HuH-7.5 (cell line): ENCODE measurements around the gene DNASE1L2.
A peak's percentile ranks its signal among the peaks of the same experiment; 100 is the strongest.
"Not testable (repeated sequence)": the region's sequence is repeated elsewhere in the genome, so short reads cannot be mapped to it uniquely, and the experiment has no call there.

Source experiments
- DNase-seq: peaks from one replicate; pipeline ENCODE4 v3.0.0; 2011; ENCODE audit warnings: low spot score

The DNASE1L2 gene, protein sequence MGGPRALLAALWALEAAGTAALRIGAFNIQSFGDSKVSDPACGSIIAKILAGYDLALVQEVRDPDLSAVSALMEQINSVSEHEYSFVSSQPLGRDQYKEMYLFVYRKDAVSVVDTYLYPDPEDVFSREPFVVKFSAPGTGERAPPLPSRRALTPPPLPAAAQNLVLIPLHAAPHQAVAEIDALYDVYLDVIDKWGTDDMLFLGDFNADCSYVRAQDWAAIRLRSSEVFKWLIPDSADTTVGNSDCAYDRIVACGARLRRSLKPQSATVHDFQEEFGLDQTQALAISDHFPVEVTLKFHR

DNA sequence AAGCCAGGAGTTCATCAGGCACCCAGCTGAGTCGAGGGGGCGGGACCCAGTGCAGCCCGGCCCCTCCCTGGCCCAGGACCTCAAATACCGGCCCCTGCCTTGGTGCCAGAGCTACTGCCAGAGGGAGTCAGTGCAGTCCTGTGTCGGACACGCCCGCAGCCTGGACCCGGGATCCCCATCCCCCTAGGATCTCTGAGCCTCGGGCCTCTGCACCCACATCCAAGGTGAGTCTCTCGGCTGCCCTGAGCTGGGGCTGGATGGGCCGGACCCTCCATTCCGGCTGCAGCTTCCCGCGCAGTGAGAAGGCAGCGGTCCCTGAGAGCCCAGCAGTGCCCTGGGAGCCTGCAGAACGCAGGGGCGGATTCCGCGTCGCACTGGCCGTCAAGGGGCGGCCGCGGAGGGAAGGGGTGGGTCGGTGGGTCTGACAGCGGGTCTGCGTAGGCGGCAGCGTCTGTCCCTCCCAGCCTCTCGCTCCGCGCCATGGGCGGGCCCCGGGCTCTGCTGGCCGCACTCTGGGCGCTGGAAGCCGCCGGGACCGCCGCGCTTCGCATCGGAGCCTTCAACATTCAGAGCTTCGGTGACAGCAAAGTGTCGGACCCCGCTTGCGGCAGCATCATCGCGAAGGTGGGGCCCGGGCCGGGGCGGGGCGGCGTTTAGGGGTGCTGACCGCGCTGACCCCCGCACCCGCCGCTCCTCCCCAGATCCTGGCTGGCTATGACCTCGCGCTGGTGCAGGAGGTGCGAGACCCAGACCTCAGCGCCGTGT is at the start of gene DNASE1L2:
DNASE1L2 (plus strand) TSS at position 108 of the 765 bp plus-strand sequence; CDS start at position 481, 373 bp downstream.
- DNase-seq: no peak

DNA sequence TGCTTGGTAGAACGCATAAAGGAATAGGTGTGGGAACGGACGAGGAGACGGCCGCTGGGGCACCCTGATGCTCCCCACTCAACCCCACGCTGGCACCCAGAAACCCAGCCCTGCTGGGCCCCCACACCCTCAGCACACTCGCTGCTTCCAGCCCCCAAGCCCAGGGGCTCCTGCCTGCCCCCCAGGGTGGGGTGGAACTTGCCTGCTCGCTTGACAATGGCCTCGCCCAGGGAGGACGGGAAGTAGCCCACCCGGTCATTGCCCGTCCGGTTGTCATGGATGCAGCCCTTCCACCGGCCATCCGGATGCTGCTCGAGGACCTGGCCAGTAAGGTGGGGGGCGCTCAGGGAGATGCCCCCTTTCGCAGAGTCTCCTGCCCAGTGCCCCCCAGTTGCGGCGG is 49.7 kb upstream of the DNASE1L2 start:
- DNase-seq: no peak

DNA sequence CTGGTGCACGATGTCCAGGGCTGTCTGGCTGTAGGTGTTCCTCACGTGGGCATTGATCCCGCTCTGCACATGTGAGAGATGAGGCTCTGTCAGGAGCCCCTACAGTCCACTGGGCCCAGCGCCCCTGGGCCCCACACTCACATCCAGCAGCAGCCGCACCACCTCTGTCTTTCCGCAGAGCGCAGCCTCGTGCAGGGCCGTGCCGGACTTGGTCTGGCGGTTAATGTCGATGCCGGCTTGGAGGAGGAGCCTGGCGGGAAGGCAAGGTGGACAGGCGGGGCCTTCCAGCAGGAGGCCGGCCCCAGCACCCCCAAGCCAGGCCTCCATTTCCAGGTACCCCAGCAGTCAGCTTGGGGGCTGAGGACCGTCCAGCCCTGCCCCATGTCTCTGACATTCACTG is 49.0 kb upstream of the DNASE1L2 start:
- DNase-seq: no peak

DNA sequence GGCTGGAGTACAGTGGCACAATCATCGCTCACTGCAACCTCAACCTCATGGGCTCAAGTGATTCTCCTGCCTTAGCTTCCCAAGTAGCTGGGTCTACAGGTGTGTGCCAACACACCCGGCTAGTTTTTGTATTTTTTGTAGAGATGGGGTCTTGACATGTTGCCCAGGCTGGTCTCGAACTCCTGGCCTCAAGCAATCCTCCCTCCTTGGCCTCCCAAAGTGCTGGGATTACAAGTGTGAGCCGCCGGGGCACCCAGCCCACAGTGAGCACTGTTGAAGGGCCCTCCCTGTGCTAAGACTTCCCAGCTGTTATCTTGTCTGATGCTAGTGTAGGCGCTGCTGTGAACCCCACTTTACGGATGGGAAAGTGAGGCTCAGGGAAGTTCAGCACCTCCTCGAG is 47.8 kb upstream of the DNASE1L2 start:
- no peak for DNase-seq

DNA sequence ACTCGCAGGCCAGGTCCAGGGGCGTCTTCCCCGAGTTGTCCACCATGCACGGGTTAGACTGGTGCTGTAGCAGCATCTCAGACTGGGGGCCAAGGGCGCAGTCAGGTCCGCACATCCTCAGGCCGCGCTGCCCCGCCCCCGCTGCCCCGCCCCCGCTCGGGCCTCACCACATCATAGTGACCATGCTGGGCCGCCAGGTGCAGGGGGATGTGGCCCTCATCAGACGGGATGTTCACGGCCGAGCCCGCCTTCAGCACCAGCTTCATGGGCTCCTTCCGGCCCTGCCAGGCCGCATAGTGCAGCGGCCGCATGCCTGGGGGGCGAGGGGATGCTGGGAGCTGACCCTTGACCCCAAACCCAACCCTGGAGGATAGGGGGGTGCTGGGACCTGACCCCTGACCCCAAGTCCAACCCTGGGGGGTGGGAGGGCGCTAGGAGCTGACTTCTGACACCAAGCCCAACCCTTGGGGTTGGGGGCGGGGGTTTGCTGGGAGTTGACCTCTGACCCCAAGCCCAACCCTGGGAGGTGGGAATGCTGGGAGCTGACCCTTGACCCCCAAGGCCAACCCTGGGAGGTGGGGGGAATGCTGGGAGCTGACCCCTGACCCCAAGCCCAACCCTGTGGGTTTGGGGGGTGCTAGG is 46.9 kb upstream of the DNASE1L2 start:
- DNase-seq: no peak

DNA sequence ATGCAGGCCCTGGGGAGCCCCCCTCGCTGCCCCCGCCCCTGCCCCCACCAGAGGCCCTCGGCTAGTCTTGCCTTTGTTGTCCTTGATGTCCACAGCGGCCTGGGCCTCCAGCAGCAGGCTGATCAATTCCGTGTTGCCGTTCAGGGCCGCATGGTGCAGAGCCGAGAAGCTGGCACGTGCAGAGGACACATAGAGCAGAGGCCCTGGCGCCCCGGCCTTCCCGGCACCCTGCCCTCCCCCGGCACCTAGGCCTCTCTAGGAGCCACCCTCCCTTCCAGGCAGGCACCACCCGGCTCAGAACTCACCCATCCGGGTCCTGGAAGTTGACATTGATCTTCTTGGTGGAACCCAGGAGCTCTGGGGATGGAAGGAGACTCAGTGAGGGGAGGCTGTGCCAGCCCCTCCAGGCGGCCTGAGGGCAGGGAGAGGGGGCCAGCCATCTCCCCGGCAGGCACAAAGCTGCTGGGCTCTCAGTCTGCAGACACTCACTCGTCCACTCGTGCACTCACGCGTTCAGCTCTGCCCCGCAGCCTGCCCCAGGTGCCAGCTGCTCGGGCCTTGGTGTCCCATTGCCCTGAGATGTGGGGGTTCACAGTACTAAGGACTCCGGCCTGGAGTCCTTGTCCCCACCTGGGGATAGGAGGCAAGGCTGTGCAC is 46.1 kb upstream of the DNASE1L2 start:
- DNase-seq: no peak

DNA sequence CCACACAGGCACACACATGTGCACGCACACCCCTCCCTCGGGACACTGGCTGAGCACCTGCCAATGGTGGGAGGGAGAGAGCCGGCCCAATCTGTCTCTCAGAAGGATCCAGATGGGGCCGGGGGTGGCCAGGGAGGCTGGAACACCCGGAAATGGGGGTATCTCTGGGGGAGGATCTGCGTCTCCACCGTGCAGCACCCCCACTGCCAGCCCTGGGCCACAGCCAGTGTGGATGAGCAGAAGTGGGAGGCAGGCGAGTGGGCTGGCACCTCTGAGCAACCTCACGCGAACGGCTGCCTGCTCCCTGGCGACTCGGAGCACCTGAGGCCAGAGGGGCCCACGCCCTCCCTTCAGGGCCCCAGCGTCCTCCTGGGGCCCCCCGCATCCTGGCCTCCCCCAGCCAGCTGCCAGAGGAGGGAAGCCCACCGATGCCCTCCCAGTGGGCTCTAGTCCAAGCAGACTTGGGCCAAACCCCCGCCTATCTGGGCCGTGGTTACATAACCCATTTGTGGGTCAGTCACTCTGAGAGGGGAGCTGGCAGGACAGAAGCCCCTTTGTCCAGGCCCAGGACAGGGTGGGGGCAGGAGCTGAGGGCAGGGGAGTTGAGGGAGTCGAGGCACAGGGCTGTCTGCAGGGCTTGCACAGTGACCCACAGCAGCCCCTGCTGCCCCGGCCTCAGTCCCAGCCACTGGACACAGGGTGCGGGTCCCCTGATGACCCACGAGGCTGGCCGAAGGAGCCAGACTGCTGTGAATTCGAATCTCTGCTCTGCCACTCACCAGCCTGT is 45.4 kb upstream of the DNASE1L2 start:
- no peak for DNase-seq

DNA sequence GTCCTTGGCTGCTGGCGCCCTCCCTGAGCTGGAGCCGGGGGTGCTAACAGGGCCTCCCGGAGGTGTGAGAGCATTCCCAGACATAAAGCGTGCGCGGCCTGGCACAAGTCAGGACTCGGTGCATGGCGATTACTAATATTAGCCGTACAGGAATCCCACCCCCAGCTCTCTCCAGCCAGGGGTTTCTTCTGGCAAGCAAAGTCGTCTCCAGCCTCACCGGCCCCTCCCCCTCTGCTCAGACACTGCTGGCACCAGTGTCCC is 44.9 kb upstream of the DNASE1L2 start:
- DNase-seq: no peak

DNA sequence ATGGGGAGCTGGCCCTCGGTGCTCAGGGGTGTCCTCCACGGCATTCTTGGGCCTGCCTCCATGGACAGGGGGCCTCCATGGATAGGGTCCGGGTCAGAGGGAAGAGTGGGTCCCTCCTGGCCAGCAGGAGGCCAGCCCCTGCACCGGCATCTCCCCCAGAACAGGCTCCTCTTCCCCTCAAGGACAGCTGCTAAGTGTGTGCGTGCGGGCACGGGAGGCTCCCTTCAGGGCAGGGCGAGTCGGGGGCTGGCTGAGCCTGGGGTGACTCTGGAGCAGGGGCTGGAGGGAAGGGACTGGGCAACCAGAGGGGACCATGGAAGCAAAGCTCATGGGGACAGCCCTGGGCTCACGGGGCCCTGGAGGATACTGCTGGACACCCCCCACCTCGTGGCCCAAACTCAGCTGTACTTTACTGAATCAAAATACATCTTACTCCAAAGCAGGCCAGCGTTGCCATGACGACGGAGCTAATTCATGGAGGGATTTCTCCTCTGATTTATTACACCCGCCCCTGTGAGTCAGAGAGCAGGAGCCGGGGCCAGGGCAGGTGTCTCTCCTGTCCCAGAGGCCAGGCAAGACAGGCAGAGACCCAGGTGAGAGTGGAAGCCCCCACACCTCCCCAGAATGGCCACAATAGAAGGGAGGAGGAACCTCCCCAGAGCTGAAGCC is 41.9 kb upstream of the DNASE1L2 start:
- no peak for DNase-seq

DNA sequence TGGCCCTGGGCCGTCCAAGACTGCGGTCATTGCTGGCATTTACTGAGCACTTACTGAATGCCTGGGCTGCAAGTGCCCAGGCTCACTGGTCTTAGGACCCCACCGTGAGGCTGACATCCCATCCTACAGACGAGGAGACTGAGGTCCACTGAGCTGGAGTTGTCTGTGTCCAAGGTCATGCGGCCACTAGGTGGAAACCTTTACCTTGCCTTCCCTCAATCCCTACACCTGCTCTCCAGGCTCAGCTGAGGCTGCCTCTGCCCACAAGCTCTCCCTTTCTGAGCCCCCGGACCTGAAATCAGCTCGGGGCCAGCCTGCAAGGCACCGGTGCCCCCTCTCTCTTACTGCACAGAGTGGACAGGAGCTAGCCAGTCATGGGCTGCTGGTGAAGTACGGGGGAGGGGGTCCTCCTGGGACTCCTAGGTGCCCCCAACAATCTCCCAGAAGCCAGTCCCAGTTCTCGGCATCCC is 41.4 kb upstream of the DNASE1L2 start:
- DNase-seq: peak; percentile 90

DNA sequence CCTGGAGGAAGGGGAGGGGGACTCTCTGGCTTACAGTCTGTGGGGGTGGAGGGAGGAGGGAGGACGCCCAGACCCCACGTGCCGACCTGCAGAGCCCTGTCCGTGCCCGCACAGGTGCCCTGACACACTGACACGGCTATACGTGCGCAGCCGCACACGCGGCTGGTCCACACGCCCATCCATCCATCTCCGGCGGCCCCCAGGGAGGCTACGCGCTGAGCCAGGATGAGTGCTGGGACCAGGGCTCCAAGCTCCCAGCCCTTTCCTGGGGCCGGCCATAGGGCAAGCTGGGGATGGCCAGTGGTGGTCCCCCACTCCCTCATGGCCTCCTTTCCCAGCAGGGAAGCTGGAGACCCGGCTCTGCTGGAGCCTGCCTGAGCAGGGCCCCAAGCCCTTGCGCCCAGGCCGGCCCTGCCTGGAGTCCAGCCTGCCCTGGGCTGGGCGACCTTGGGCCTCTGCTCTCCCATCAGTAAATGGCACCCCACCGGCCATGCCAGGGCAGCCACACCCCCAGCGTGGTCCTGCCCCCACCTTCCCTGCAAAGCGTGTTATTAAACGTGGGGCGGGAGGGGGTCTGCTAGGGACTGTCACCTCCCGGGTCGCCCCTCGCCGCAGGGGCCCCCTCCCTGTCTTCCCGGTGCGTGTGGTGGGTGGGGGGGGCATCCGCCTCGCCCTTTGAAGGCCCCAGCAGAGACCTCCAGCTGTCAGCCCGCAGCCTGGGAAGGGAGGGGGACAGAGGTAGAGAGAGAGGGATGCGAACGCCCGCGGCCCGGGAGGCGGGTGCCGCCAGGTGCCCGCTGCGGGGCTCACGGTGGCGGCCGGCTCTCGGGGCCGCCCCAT is 40.7 kb upstream of the DNASE1L2 start:
- no peak for DNase-seq

DNA sequence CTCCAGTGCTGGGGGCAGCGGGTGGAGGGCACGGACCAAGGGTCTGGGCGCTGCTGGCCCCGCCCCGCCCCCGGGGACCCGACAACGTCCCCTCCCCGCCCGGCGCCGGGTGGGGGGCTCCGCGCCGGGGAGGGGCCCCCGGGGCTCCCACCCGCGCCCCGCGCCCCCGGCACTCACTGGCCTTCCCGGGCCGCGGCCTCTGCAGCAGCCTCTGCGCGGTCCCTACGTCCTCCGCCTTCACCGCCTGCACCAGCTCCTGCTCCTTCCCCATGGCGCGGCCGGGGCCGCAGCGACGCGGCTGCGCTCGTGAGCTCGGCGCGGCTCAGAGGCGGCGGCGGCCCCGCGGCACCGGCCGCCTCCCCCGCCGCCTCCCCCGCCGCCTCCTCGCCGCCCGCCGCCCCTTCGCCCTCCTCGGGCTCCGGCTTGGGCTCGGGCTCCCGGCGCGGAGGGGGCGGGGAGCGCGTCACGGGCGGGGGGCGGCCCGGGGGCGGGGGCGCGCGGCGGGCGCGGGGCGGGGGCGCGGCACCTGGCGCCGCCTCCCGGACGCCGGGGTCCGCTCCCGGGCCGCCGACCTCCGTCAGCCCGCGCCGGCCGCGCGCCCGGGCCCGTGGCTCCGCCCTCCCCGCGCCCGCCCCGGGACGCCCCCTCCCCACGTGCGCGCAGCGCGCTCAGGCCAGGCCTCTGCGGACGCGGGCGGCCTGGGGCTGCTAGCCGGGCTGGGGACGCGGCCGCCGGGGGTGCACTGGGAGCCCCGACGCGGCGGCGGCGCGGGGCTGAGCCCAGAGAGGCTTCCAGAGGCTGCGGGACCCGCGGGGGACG is 39.9 kb upstream of the DNASE1L2 start, which contains the start of gene CASKIN1:
CASKIN1 (minus strand) TSS at position 444 of the 819 bp plus-strand sequence; CDS start at position 271, 173 bp downstream.
- no peak for DNase-seq

DNA sequence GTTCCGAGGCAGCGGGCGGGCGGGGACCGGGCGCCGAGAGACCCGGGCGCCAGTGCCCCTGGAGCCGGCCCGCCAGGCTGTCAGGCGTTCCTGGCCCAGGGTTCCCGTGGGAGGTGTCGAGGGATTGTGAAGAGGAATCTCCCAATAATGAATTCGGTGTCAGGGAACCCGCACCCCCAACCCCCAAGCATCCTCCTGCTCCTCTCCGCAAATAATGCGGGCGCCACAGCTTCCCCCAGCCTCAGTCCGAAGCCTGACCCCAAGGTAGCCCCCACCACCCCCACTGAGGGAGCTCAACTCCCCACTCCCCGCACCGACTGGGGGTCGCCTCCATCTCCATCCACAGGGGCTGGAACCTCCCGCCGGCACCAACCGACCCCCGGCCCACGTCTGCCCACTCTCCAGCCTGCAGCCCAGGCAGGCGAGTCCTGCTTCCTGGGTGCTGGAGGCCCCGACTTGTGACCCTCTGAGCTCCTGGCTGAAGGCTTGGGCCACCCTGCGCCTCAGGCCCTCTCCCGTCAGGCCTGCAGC is 39.2 kb upstream of the DNASE1L2 start:
- DNase-seq: no peak

DNA sequence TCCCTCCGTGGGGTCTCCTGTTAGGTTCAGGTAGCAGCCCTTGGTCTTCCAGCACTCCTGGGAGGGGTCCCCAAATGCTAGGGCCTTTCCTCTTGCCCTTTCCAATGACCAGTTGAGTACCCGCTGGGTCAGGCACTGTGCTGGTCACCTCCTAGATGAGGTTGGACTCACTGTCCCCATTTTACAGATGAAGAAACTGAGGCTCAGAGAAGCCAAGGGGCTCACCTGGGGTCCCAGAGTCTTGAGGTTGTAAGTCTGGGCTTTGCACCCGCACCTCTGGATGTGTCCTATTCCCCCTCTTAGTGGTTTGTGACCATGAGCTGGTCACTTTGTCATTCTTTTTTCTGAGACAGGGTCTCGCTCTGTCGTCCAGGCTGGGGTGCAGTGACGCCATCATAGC is 38.5 kb upstream of the DNASE1L2 start:
- no peak for DNase-seq

DNA sequence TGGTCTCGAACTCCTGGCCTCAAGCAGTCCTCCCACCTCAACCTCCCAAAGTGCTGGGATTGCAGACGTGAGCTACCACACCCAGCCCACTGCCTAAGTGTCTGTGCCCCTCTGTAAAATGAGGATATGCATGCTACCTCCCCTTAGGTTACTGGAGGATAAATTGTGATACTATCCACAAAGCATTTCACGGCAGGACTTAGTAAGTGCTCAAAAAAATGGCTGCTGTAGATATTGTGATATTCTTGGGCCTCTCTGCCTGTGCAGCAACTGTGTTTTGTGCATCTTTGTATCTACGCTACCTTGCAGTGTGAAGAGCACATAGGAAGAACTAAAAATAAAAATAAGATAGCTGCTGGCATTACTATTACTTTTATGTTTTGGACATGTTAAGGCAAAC is 38.0 kb upstream of the DNASE1L2 start:
- DNase-seq: no peak

DNA sequence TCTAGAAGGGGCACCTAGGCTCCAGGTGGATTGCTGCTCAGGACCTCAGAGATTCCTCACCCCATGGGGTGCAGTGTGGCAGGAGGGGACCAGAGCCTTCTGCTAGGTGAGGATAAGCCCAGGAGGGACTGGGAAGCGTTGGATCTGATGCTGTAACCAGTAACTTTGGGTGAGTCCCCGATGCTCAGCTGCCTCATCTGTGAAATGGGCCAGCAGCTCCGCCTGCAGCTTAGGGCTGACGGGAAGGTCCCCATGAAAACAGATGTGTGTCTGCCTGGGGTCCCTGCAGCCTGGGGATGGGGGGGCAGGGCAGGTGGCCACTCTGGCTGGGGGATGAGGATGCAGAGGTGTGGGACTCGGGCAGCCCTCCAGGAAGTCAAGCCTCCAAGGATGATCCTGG is 37.1 kb upstream of the DNASE1L2 start:
- DNase-seq: no peak

DNA sequence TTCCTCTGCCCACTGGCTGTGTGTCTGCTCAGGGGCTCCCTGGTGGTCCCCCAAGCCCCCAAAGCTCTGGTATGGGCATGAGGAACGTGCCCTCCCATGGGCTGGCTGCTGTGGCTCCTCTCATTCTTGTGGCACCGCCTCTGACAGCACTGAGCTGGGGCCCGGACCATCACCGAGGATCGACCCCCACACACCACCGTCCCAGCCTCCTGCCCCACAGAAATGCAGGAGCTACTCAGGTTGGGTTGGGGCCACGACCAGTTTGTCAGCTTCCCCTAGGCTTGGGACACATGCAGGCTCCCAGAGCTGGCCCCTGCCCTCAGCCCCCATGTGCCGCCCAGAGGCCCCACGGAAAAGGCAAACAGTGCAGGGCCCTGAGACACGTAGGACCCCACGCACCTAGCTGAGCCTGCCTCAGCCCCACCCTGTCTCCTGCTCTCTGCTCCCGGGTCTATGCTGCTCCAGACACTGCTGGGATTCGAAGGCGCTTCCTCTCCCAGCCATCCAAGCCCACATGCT is 36.6 kb upstream of the DNASE1L2 start:
- DNase-seq: no peak

DNA sequence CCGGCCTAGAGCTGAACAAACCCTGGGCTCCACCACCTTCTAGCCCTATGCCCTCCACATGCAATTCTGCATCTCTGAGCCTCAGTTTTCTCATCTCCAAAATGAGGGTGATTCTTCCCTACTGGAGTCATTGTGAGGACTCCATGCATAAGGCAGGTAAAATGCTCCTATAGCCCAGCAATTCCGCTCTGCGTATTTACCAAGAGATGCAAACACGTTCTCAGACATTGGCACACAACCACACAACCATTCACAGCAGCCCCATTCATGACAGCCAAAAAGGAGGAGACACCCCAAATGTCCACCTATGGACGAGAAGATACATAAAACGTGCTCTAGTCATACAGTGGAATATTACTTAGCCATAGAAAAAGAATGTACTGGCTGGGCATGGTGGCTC is 35.9 kb upstream of the DNASE1L2 start:
- no peak for DNase-seq

DNA sequence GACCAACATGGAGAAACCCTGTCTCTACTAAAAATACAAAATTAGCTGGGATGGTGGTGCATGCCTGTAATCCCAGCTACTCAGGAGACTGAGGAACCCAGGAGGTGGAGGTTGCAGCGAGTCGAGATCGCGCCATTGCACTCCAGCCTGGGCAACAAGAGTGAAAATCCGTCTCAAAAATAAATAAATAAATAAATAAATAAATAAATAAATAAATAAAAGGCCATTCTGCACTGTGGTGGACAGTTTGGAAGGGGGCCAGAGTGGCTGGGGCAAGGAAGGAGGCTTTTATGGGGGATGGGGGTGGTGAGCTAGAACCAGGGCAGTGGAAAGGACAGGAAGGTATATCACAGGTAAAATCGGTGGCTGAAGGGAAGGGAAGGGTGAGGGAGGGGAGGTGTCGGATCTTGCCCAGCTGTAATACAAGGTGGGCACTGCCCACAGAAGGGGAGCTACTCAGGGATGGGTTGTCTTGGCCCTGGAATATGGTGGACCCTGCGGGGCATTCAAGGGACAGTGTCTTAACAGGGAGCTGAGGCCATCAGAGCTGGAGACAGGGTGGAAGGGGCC is 33.0 kb upstream of the DNASE1L2 start:
- DNase-seq: not testable (repeated sequence)
